Superior temporal gyrus (tissue), 1 donor: ENCODE measurements around the gene EFNA3.

Experiments
- DNase-seq: peaks from one replicate; pipeline ENCODE4 v3.0.0-alpha.2; 2016; ENCODE audit errors: extremely low spot score

EFNA3 gene

DNA sequence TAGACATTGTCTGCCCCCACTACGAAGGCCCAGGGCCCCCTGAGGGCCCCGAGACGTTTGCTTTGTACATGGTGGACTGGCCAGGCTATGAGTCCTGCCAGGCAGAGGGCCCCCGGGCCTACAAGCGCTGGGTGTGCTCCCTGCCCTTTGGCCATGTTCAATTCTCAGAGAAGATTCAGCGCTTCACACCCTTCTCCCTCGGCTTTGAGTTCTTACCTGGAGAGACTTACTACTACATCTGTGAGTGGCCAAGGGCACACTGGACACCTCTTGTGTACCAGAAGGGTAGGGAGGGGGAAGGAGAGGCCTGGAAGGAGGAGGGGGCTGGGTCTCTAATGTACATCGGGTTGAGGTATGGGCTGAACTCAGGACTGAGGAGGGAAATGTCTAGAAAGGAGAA, 11.9 kb upstream of the EFNA3 start:
- no peak for DNase-seq

DNA sequence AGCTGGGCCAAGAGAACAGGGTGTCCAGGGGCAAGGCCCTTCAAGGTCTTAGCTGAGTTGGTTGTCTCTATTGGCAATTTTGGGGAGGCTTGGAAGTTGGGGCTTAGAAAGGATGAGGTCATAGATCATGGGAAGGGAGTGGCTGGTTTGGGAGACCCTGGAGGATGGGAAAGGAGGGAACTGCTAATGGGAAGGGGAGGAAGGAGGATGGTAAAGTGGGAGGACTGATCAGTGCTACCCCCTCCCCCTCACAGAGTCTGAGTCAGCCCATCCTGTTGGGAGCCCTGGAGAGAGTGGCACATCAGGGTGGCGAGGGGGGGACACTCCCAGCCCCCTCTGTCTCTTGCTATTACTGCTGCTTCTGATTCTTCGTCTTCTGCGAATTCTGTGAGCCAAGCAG, 10.0 kb upstream of the EFNA3 start:
- DNase-seq, result no peak

DNA sequence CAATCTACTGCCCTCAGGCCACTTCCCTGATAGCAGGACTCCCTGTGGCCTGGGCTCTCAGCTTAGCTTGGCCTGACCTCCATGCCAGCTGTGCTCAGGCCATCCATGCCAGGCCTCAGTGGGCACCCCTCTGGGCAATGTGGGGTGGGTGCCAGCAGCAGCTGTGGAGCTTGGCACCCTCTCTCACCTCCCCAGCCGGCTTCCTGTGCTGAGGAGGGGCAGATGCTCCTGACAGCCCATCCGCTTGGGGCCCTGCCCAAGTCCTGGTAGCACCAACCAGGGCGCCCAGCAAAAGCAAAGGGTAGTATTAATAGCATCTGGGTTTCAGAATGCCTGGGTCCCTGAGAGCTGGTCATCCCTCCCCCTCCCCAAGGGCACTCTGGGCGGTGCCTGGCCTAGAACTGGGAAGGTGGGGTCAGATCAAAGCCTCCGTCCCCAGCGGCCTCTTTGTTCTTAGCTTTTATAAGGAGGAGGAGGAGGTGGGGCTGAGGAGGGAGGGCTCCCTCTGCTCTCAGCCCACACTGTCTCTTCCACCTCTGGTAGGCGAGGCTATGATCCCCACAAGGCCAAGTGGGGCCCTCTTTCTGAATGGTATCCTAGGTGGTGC, 9.0 kb upstream of the EFNA3 start:
- DNase-seq, result no peak

DNA sequence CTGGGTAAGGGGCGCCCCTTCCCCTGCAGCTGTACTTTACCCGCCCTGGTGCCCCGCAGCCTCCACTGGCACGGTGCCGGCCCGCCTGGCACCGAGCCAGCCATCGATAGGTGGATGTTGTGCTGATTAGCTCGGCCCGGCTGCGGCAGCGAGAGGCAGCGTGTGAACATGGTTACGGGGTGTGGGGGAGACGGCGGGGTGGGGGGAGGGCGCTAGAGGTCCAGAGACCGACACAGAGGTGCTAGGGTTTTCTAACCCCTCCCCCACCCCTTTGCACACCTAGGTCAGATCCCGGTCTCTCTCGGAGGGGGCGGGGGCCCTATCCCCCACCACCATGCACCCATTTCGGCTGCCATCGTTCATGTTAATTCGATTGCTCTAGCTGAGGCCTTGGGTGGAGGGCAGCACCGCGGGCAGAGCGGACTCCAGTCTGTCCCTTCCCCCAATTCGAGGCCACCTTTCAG, 8.4 kb upstream of the EFNA3 start:
- DNase-seq, result no peak

DNA sequence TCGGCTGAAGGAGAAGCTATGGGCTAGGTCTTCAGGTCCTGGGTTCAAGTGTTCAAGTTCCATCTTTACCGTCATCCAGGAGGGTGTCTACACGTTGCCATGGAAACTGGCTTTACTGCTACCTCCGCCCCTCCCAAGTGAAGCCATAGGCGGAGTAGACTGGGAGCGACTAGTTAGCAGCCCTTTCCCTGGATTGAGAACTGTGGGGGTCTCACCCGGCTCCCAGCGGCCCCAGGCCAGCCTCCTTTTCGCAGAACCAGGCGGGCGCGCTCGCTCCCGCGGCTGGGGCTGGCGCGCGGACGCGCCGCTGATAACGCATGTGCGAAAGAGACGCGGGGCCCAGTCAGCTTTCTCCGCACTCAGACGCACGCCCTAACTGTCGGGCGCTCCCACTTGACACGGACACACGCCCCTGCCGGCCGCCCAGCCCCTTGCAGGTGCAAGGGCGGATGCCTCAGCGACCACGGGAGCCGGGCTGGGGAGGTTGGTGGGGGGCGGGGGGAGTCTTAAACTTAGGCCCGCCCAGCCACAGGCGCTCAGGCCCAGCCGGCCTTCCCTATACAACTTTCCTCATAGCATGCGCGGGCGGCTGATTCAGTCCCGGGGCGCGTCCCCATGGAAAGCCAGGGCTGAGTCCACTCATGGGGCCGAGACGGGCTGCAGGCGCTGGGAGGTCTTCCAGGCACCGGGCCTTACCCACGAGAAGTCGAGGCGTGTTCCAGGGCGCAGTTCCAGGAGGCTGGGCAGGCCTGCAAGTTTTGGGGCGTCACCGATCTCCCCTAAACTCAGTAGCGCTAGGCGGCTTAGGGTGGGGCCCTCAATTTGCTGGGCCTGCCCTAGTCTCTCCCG, 7.7 kb upstream of the EFNA3 start:
- peak; percentile 67 for DNase-seq

DNA sequence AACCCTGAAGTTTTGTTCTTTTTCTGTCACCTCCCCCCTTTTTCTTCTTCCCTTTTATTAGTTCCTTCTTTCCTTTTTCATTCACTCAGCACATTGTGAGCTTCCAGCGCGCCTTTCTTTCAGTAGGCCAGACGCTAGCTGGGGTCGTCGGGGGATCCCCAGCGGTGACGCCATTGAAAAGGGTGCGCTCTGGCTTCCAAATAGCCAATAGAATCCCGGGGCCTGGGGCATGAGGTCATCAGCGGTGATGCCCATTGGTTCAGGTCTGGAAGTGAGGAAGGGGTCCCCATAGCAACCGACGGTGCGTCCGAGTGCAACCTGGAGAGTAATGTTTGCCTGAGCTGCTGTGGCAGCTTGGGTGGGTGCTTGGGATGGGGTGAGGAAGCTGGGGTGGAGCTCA, 6.9 kb upstream of the EFNA3 start:
- no peak for DNase-seq

DNA sequence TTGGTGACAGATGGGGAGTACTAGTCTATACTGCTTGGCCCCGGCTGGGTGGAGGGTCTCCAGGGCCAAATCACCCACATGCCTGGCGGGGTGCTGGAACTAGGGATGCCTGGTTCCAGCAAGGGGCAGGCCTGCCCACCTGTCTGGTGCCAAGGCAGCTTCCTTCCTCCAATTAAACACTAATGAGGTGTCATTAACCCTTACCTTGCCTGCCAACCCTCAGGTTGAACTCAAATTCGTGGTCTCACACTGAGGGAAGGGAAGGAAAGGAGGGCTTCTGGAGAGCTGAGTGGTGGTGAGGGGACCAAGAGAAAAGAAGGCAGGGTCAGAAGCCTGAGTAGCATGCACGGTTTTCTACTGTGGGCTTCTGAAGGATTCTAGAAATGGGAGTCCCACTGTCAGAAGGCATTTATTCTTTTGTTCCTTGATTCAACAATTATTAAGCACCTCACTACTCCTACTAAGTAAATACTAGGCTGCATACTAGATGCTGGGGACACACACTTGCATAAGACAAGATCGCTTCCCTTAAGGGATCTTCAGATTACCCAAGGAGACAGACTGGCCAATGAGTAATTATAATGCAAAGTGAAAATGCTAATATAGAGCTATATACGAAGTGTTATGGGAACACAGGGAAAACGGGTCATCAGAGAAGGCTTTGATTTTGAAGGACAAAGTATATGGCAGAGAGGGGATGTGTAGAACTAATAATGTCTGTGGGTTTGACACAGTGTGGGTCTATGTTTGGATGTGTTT, 5.9 kb upstream of the EFNA3 start:
- DNase-seq, result no peak

DNA sequence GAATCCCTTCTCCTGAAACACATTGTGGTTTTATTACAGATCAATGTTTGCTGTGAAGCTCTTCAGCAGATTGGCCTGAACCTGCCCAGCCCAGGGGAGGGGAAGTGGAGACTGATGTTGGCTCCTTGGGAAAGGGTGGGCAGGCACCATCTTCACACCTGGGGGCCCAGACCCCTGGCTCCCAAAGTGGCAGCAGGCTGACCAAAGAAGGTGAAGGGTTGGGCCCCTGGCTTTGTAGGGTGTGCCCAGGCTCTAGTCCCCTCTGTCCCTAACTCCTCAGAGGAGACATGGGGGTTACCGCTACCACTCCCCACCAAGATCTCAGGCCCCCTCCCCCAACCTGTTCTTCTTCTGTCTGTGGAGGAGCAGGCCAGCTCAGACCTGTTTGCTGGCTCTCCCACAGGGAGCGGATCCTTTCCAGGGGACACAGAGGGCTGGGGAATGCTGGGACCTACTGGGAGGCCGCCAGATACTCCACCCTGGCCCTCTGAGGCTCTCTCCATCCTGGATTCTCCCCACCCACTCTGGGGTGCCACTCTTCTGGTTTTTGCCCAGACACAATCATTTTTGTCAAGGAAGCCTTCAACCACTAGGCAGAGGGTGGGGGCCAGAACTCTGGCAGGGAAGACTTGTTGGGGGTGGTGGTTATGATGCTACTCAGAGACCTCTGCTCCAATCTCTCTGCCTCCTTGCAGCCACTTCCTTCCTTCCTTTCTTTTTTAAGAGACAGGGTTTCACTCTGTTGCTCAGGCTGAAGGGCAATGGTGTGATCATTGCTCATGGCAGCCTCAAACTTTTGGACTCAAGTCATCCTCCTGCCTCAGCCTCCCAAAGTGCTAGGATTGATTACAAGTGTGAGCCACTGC, 5.0 kb upstream of the EFNA3 start:
- DNase-seq, result no peak

DNA sequence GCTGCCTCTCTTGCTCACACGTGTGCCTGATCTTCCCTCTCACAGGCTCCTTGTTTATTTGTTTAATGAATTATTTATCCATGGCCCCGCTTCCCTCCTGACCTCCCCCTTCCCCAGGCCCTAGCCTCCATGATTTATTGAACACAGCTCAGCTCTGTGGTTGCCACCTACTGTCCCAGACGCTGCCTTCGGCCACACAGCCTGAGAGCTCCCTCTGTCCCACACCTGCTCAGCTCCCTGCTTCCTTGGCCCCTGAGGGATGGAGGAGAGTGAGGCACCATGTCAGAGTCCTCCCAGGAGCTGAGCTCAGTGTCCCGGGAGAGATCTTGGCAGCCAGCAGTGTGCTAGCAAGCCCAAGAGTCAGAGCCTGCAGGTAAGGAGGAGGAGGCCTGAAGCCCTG, 3.1 kb upstream of the EFNA3 start:
- no peak for DNase-seq

DNA sequence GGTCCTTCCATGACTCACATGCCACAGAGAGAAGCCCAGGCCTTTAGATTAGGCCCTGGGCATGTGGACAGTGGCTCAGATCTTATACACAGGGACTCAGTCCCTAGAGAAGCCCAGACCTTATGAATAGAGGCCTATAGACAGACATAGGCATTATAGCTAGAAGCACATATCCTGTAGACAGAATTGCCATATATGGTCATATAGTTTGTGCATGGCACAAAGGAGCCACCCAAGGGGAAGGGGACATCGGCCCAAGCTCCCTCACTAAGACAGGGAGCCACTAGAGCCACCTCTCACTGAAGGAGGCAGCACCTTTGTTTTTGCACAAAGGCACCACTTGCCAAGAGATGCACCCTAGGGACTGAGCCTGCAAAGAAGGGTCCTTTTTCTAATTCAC, 2.3 kb upstream of the EFNA3 start:
- DNase-seq, result no peak

DNA sequence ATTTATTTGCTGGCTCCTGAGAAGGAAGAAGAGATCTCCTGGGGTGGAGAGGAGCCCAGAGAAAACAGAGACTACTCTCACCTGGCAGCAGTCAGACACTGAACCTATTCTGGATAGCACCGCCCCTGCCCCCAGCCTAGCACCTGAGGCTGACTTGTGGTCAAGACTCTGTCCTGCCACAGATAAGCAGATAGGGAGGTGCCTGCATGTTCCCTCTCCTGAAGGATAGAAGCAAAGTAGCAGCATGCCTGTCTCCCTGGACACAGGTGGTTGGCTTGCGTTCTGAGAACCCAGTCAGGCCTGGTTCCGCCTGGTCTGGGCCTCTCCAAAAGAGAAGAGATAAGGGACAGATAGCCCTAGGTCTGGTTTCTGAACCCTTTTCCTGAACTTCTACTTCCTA, 1.3 kb upstream of the EFNA3 start:
- no peak for DNase-seq

DNA sequence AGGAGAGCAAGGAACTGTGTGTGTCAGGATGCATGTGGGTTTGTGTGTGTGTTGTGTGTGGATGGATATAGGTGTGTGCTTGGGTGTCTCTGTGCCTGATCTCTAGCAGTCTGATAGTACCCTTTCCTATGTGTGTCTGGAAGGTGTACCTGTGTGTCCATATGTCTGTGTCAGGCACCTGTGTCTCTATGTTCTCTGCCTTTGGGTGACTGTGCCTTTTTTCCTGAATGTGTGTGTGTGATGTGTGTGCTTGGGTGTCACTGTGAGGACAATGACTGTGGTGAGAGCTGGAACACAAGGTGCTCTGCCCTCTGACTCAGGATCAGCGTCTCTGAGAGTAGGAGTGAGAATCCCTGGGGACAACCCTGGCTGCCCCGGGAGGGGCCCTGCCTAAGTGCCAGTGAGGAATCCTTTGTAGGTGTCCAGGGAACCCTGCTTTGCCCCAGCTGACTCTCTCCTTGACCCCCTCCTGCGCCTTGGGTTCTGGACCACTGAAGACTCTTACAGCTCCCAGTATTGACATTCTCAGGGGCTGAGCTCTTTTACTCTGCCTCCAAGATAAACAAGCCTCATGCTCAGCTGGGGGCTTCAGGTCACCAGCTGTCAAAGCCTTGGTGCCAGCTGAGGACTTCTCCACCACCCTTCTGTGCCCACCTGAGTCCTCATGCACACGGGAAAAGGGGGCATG, 735 bp upstream of the EFNA3 start:
- DNase-seq, result no peak

DNA sequence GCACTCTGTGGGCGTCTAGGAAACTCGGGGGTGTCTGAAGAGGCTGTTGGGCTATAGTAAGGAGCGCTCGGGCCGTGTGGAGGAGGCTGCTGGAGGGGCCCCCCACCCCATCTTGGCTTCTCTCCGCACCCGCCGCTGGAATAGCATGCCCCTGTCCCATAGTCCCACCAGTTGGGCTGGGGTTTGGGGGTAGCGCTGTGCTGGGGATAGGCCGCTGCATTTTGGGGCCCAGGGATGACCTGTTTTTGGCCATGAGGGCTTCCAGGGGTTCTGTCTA, 511 bp downstream of the EFNA3 start:
- no peak for DNase-seq

DNA sequence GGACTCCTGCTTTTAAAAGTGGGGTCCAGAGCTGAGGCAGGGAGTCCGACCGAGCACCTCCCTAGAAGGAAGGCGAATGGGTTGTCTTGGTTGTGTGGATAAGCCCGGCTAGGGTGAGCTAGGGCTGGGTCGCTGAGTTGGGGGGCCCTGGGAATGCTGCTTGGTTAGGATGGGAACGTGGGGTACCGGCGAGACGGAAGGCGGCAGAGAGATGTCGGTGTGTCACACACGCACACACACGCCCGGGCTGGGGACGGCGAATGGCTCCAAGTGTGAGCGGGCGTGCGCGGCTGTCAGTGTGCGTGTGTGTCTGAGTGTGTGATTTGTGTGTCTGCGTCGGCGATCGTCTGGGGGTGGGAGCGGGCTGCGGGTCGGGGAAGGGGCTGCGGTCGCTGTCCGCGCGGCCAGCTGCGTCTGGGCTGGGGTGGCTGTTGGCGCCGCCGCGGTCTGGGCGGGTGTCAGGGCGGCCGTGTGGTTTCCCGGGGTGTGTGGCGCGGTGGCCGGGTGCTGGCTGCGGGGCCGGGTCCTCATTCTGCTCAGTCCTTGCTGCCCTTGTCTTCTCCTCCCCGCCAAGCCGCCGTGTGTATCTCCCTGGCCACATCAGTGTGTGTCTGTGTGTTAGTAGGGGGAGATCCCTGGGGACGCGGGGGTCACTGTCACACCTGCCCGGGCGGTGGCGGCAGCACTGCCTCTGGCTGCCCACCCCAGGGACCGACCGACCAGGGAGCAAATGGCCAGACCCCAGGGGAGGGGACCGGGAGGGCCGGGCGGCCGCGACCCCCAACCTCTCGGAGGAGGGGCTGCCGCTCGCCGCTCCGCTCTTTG, 1.1 kb downstream of the EFNA3 start:
- no peak for DNase-seq

DNA sequence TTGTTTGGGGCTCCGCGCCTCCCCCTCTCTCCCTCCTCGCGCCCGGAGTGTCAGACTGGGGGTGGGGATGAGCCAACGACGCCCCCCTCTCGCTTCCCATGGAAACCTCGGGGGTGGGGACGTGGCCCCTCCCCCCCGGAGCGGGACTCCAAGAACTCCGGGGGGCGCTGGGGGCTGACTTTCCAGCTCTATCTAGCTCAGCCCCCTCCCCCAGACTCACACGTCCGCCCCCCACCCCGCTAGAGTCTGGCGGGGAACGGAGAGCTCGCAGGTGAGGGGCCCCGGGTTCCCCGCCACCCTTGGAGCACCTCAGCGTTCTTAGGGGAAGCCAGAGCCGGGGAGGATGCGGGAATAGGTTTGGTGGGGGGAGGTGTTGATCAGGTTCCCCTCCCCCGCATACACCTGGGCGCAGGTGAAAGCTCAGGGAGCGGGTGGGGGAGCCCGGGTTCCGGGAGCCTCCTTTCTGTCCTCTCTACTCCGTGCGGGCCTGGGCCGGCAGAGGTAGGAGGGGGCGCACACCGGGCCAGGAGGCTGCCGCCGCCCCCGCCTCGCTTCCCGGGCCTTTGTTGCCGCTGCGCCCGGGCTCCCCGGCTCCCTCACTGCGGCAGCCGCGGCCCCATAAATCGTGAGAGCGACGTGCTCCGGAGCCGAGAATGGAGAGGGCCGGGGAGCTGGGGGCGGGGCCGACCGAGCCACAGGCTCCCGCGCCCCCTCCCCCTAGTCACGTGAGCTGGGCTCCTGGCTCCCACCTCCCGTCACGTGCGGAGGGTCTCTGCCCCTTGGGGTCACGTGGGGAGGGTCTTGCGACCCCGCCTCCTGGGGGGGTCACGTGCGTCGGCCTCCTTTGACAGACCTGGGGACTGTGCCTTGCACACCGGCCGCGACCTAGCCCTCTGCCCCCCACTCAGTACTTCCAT, 1.9 kb downstream of the EFNA3 start:
- no peak for DNase-seq

DNA sequence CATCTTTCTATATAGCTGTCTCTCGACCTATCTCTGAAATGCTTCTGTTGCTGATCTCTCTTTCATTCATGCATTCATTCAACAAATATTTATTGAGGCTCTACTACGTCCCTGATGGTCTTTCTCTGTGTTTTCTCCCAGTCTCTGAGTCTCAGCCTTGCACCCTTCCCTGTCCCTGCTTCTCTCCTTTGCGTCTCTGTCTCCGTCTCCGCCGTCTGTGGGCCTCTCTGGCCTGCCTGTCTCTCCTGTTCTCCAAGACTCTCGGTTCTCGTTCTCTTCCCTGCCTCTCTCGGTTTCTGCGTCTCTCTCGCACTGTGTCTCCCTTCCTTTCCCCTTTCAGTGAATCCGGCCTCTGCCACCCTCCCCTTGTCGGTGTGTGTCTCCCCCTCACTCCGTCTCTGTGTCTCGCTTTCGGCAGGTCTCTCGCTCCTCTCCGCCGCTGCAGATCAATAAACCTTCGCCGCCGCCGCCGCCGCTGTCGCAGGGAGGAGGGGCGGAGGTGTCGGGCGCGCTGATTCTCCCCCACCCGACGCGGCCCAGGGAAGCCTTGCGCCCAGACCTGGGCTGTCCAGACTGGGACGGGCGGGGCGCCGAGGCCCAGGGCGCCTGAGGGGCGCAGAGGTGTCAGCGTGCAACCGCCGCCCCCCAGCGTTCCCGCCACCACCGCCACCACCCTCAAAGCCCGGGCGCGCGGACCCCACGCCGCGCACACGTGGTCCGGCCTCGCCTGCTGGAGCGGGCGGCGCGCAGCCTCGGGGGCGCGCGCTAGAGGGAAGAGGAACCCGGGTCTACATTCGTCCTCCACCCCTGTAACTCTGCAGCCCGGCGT, 3.0 kb downstream of the EFNA3 start:
- peak; percentile 47 for DNase-seq

DNA sequence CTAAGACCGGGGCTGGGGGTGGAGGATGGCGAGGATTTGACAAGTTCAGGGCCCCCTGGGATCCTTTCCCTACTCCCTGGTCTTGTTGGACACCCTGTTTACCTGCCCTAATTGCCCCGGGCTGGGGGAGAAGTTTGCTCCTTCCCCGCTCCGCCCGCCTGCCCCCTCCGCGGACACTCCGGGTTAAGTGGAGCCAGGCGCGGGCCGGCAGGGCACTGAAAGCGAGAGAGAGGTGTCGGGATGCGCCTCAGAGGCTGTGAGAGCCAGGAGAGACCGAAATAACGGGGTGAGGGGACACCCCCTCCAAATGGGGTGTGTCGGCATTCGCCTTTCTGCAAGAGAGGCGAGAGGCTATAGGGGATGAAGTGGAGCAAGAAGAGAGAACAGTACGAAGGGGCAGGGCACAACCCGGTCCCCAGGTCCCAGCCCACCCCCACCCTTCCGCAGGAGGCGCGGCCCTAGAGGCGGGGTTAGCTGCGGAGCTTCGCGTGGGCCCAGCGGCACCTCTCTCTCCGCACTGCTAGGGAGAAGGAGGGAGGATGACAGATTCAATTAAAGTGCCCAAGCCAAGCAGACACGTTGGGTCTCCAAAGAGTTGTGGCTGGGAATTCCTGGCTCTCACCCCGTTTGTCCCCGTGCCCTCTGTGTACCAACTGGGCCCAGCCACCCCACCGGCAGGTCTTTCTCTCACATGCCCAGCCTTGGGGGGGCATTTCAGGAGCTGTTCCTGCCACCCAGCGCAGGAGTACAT, 3.8 kb downstream of the EFNA3 start:
- no peak for DNase-seq

DNA sequence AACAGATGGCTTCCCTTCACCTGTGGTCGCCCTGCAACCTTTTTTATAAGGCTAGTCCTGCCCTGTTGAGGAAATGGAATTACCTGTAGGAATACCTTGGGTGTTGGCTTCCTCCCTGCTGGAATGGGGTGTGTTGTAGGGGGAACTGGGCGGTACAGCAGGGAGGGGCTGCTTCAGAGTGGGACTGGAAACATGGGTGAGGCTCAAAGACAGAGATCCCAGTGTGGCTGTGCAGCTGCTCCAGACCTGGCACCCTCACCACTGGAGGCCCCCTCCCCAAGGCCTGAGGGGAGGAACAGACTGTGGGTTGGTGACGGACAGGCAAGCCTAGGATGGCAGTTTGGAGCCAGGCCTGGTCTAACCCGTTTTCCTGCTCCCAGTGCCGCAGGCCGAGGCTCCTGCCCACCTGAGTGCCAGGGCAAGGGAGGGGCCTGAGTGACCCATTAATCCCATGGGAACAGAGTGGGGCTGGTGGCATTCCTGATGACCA, 4.5 kb downstream of the EFNA3 start:
- DNase-seq, result no peak
